Brain microvascular endothelial cell (primary cell): ENCODE data around the gene SPP1.

ENCODE experiments used
- DNase-seq: peaks from one replicate; pipeline ENCODE4 v3.0.0-alpha.2; 2020
- H3K27ac ChIP-seq: fragments of 250-450 bp; sonication (Bioruptor Pico); 2 replicates; pipeline ENCODE4 v1.5.1; 2020; ENCODE audit warnings: mild to moderate bottlenecking, moderate library complexity
- H3K27me3 ChIP-seq: fragments of 250-450 bp; sonication (Bioruptor Pico); replicated peaks from 2 replicates; pipeline ENCODE4 v1.5.1; 2020; ENCODE audit warnings: mild to moderate bottlenecking
- H3K36me3 ChIP-seq: fragments of 250-450 bp; sonication (Bioruptor Pico); replicated peaks from 2 replicates; pipeline ENCODE4 v1.5.1; 2020; ENCODE audit warnings: mild to moderate bottlenecking
- H3K4me3 ChIP-seq: 2 replicates; pipeline ENCODE4 v1.5.1; 2011; ENCODE audit warnings: low read depth, mild to moderate bottlenecking, control low read depth, low read length, moderate library complexity
- in situ Hi-C: cut with HindIII; loops from 2 replicates; pipeline ENCODE4 v1.10.0; 2017; ENCODE audit warnings: low sequenced_read_pairs, low pct_ligation_motif_present
- TF ChIP-seq, protein P1 (sequence below): IDR thresholded peaks from 2 replicates; pipeline ENCODE4 v1.5.1; 2011; ENCODE audit warnings: low read depth, mild to moderate bottlenecking, moderate library complexity, low read length, control low read depth, inconsistent platforms; ENCODE audit errors: missing control alignments

SPP1 gene

DNA sequence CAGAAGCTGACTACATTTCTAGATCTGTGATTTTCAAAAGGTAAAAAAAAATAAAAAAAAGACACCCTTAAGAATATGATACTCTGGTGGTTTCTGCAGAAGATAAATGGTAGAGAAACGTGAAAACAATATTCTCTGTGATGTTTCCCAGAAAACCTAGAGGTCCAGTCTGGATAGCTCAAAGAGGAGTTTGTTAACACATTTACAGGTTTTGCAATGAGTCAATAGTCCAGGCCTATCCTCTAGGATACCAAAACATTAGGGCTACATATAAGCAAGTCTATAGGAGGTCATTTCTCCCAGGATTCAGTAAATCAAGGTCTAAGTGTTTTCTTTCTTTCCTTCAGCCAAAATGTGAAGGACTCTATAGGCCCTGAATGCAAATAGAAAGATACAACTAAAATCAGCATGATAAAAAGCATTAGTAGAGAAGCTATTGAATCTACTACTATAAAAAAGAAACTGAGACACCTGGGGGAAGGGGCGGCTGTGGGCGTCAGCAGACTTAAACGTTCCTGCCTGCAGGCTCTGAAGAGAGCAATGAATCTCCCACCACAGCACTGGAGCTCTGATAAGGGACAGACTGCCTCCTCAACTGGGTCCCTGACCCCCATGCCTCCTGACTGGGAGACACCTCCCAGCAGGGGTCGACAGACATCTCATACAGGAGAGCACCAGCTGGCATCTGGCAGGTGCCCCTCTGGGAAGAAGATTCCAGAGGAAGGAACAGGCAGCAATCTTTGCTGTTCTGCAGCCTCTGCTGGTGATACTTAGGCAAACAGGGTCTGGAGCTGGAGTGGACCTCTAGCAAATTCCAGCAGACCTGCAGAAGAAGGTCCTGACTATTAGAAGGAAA, 33.7 kb upstream of the SPP1 start:
- no peak for DNase-seq
- H3K27me3 ChIP-seq: no peaks in the 10 kb centered on the region
- TF ChIP-seq, protein P1, sequence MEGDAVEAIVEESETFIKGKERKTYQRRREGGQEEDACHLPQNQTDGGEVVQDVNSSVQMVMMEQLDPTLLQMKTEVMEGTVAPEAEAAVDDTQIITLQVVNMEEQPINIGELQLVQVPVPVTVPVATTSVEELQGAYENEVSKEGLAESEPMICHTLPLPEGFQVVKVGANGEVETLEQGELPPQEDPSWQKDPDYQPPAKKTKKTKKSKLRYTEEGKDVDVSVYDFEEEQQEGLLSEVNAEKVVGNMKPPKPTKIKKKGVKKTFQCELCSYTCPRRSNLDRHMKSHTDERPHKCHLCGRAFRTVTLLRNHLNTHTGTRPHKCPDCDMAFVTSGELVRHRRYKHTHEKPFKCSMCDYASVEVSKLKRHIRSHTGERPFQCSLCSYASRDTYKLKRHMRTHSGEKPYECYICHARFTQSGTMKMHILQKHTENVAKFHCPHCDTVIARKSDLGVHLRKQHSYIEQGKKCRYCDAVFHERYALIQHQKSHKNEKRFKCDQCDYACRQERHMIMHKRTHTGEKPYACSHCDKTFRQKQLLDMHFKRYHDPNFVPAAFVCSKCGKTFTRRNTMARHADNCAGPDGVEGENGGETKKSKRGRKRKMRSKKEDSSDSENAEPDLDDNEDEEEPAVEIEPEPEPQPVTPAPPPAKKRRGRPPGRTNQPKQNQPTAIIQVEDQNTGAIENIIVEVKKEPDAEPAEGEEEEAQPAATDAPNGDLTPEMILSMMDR: no peak
- H3K4me3 ChIP-seq: no peak overlapping the region
- no peak overlapping the region for H3K27ac ChIP-seq
- no peaks in the 10 kb centered on the region for H3K36me3 ChIP-seq
- in situ Hi-C loops: no loop called here

DNA sequence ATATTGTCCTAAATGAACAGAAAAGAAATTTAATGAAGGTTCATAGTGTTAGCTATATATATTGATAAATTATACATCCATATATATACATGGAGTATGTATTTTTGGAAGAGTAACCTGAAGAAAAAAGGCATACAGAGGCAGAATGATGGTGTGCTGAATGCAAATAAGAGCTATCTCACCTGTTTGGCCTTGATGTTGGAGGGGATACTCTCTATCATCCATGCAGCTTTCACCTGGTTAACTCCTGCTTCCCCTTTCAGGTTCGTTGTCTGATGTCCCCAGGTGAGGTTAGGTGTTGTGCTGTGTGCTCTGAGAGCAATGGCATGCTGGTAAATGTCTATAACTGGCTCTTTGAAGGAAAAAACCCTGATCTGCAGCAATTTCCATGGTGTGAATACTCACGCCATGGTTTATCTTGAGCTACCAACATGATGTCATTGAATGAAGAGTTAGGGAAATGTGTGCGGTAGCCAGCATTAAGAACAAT, 31.8 kb upstream of the SPP1 start:
- no peaks in the 10 kb centered on the region for H3K27me3 ChIP-seq
- no peaks in the 10 kb centered on the region for H3K36me3 ChIP-seq
- in situ Hi-C loops: no loop called here
- no peak overlapping the region for H3K4me3 ChIP-seq
- H3K27ac ChIP-seq: no peak overlapping the region
- no peak for DNase-seq
- TF ChIP-seq, protein P1: no peak

DNA sequence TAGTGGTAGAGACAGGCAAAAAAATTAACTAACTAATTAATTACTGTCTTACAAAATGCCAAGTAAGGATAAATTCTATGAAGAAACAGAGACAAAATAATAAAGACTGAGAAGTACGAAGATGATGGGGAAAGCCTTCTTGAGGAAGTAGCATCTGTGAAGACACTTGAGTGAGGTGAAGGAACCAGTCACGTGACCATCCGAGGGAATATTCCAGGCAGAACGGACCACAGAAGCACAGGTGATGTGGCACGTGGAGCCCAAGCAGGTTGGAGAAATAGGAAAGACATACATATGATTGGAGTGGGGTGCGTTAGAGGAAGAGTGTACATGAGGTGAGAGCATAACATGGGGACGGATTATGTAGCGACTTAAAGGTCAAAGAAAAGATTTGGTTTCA, 30.5 kb upstream of the SPP1 start:
- no peak for DNase-seq
- in situ Hi-C loops: no loop called here
- Histone ChIP-seq H3K27ac (no peak overlapping the region), H3K4me3 (no peak overlapping the region), H3K36me3 (no peaks in the 10 kb centered on the region), H3K27me3 (no peaks in the 10 kb centered on the region)
- TF ChIP-seq, protein P1: no peak

DNA sequence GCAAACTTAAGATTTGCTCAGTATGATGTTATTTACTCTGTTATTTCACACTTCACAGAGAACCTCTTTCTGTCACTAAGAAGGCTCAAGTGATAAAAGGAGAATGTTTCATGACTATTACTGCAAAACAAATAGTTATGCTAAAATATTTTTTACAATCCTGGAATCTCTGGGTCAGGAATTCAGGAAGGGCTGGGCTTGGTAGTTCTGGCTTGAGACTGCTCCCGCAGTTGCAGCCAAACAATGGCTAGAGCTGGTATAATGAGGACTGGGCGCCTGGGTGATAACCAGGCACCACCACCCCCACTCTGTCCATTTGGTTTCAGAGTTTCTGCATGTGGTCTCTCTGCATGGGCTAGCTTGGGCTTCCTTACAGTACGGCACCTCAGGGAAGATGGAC, 28.7 kb upstream of the SPP1 start:
- H3K27me3 ChIP-seq: no peaks in the 10 kb centered on the region
- no peak overlapping the region for H3K4me3 ChIP-seq
- no peaks in the 10 kb centered on the region for H3K36me3 ChIP-seq
- TF ChIP-seq, protein P1: no peak
- H3K27ac ChIP-seq: no peak overlapping the region
- DNase-seq: no peak
- in situ Hi-C loops: no loop called here

DNA sequence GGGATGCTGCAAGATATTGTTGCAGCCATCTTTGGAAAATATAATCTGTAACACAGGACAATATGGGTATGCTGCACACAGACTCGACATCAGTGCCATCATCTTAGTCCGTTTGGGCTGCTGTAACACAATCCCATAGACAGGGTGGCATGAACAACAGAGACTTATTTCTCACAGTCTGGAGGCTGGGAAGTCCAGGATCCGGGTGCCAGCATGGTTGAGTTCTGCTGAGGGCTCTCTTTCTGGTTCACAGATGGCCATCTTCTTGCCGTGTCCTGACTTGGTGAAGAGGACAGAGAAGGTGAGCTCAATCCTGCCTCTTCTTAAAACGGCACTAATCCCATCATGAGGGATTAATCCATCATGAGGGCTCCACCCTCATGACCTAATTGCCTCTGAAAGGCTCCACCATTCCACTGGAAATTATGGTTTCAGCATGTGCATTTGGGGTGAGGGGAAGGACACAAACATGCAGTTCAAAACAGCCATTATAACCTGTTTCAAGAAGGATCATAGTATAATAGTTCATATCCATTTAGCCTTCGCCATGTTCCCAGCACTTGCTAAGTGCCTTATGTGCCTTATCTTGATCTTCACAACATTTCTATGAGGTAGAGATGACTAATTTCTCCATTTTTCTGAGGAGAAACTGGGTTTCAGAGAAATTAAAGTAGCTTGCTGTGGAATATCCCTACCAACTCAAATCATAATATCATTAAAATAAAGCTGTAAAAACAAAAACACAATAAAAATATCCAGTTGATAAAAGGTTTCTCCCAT, 27.9 kb upstream of the SPP1 start:
- Histone ChIP-seq H3K27me3 (no peaks in the 10 kb centered on the region), H3K36me3 (no peaks in the 10 kb centered on the region), H3K4me3 (no peak overlapping the region), H3K27ac (no peak overlapping the region)
- TF ChIP-seq, protein P1: no peak
- in situ Hi-C loops: no loop called here
- DNase-seq: no peak
